Endodermal cell (in vitro differentiated cells): ENCODE data around the gene TCP1. TPM values are rescaled to one million over a fixed set of nuclear protein-coding genes. Genes with fewer than 3 reads are reported as not detected.

Source experiments
- DNase-seq: peaks from one replicate; pipeline ENCODE4 v3.0.0-alpha.2; 2017
- H3K27ac ChIP-seq: 2 replicates; pipeline ENCODE4 v1.5.1; 2013; ENCODE audit warnings: mild to moderate bottlenecking, low read depth, low read length, moderate library complexity
- H3K27me3 ChIP-seq: 2 replicates; pipeline ENCODE4 v1.6.1; 2013; ENCODE audit warnings: mild to moderate bottlenecking, low read length, moderate library complexity; ENCODE audit not compliant: insufficient read depth, control insufficient read depth, poor library complexity, severe bottlenecking
- H3K36me3 ChIP-seq: 2 replicates; pipeline ENCODE4 v1.7.0; 2013; ENCODE audit warnings: mild to moderate bottlenecking, low read length, moderate library complexity; ENCODE audit not compliant: control insufficient read depth, insufficient read depth
- H3K4me1 ChIP-seq: one replicate; pipeline ENCODE4 v1.7.0; 2013; ENCODE audit warnings: low read length; ENCODE audit not compliant: control insufficient read depth, insufficient read depth
- H3K4me3 ChIP-seq: 2 replicates; pipeline ENCODE4 v1.5.1; 2013; ENCODE audit warnings: mild to moderate bottlenecking, low read length, moderate library complexity
- H3K9ac ChIP-seq: 2 replicates; pipeline ENCODE4 v1.6.1; 2013; ENCODE audit warnings: mild to moderate bottlenecking, low read length, moderate library complexity; ENCODE audit not compliant: poor library complexity, severe bottlenecking; ENCODE audit errors: extremely low read depth
- H3K9me3 ChIP-seq: 2 replicates; pipeline ENCODE4 v1.6.1; 2013; ENCODE audit warnings: mild to moderate bottlenecking, low read length, moderate library complexity; ENCODE audit not compliant: control insufficient read depth
- H3K27ac Mint-ChIP-seq: 2 replicates; pipeline ENCODE4 v1.8.0; 2020; ENCODE audit warnings: mixed read lengths
- H3K27me3 Mint-ChIP-seq: 2 replicates; pipeline ENCODE4 v1.8.0; 2021; ENCODE audit warnings: mild to moderate bottlenecking, mixed read lengths; ENCODE audit not compliant: insufficient read depth
- H3K36me3 Mint-ChIP-seq: 2 replicates; pipeline ENCODE4 v1.8.0; 2020; ENCODE audit warnings: low read depth, mixed read lengths
- H3K4me1 Mint-ChIP-seq: 2 replicates; pipeline ENCODE4 v1.8.0; 2020; ENCODE audit warnings: mixed read lengths
- H3K4me3 Mint-ChIP-seq: 2 replicates; pipeline ENCODE4 v1.8.0; 2020; ENCODE audit warnings: mild to moderate bottlenecking, moderate library complexity, mixed read lengths
- H3K9me3 Mint-ChIP-seq: 2 replicates; pipeline ENCODE4 v1.8.0; 2020; ENCODE audit warnings: mild to moderate bottlenecking, mixed read lengths
- CTCF ChIP-seq: fragments of 200-600 bp; sonication (generic); conservative IDR thresholded peaks from 2 replicates; pipeline ENCODE4 v1.5.0; 2021; ENCODE audit warnings: antibody characterized with exemption, mild to moderate bottlenecking
- WGBS, 2 experiments: methylation state at CpG; one replicate each; pipeline versions ENCODE4 v1.1.5 to v1.1.7; 2013; ENCODE audit warnings: missing lambda C conversion rate in 2 of 2, mixed read lengths in 1 of 2; ENCODE audit not compliant: insufficient coverage in 1 of 2, insufficient read length in 1 of 2; 5-methylcytosine and 5-hydroxymethylcytosine counted together
- total RNA-seq, 2 donors: library from RNA; stranded (reverse); fragmentation: NEBNext Ultra II Directional in 1 of 2; extraction: Animal tissue kit (Norgen Biotek cat#: 25700) in 1 of 2; gene quantifications; 2 replicates in 1 of 2; 3 replicates in 1 of 2; pipeline ENCODE4 v1.2.1, GENCODE V29; 2021

Gene TCP1
- total RNA-seq, 2 donors from 2014 or later = 241 to 246 TPM

GRCh38 chr6:159788276-159788675 is 1.1 kb downstream of the TCP1 start:
- 33 to 35% methylated on average over 3 to 15 of the region's 15 CpGs for WGBS, 2 experiments
- Histone ChIP-seq H3K4me3 (peak overlapping the region; percentile 96), H3K9me3 (no peaks in the 10 kb centered on the region), H3K36me3 (peaks cover 62% of the 10 kb centered on the region), H3K9ac (peak overlapping the region; percentile 89), H3K27ac (no peak overlapping the region), H3K4me1 (peaks cover 3% of the 10 kb centered on the region), H3K27me3 (no peaks in the 10 kb centered on the region)
- no peak for TF ChIP-seq CTCF
- peak overlapping the region; percentile 85 for H3K27ac Mint-ChIP-seq
- H3K4me1 Mint-ChIP-seq = peaks cover 28% of the 10 kb centered on the region
- H3K27me3 Mint-ChIP-seq = no peaks in the 10 kb centered on the region
- H3K36me3 Mint-ChIP-seq = peaks cover 64% of the 10 kb centered on the region
- peak overlapping the region; percentile 97 for H3K4me3 Mint-ChIP-seq
- no peak for DNase-seq
- H3K9me3 Mint-ChIP-seq = no peaks in the 10 kb centered on the region

GRCh38 chr6:159778542-159779103 is 10.8 kb downstream of the TCP1 start:
- H3K27me3 Mint-ChIP-seq = no peaks in the 10 kb centered on the region
- H3K9me3 Mint-ChIP-seq = no peaks in the 10 kb centered on the region
- WGBS, 2 experiments = 94% methylated on average over 3 of the region's 3 CpGs; no CpG with 5 or more reads in 1 of the 2 experiments
- DNase-seq = no peak
- H3K4me1 Mint-ChIP-seq = no peaks in the 10 kb centered on the region
- Histone ChIP-seq H3K4me1 (no peaks in the 10 kb centered on the region), H3K36me3 (peaks cover 100% of the 10 kb centered on the region), H3K27ac (peak overlapping the region; percentile 7), H3K4me3 (no peak overlapping the region), H3K9me3 (no peaks in the 10 kb centered on the region), H3K27me3 (no peaks in the 10 kb centered on the region), H3K9ac (no peak overlapping the region)
- H3K4me3 Mint-ChIP-seq = no peak overlapping the region
- no peak overlapping the region for H3K27ac Mint-ChIP-seq
- H3K36me3 Mint-ChIP-seq = peaks cover 90% of the 10 kb centered on the region
- TF ChIP-seq CTCF = no peak

- Histone ChIP-seq H3K9me3 (no peaks in the 10 kb centered on the region), H3K4me1 (no peaks in the 10 kb centered on the region), H3K27me3 (no peaks in the 10 kb centered on the region), H3K9ac (no peak overlapping the region), H3K4me3 (no peak overlapping the region), H3K36me3 (peaks cover 100% of the 10 kb centered on the region), H3K27ac (no peak overlapping the region)
- no peaks in the 10 kb centered on the region for H3K4me1 Mint-ChIP-seq
- WGBS, 2 experiments = 96 to 100% methylated on average over 1 of the region's 1 CpG
- H3K9me3 Mint-ChIP-seq = no peaks in the 10 kb centered on the region
- no peak for DNase-seq
- H3K4me3 Mint-ChIP-seq = no peak overlapping the region
- peaks cover 90% of the 10 kb centered on the region for H3K36me3 Mint-ChIP-seq
- H3K27me3 Mint-ChIP-seq = no peaks in the 10 kb centered on the region
- H3K27ac Mint-ChIP-seq = no peak overlapping the region
- TF ChIP-seq CTCF = no peak
These were observed 11.3 kb downstream of the TCP1 start for GRCh38 chr6:159778131-159778530.
